GM12878 (cell line): ENCODE data around the gene ARHGAP15. TPM values are rescaled to one million over a fixed set of nuclear protein-coding genes. Genes with fewer than 3 reads are reported as not detected.

Source experiments
- ATAC-seq: fragments of 200-7000 bp; cut with Tn5 transposase; 3 replicates; pipeline ENCODE4 v1.9.1; 2020; ENCODE audit warnings: mild to moderate bottlenecking, moderate library complexity
- BruUV-seq: library from RNA; stranded (reverse); fragments of 400-500 nt; replicated peaks from 2 replicates; lab custom pipeline; 2021; lab: Mats Ljungman, UMichigan
- CTCF ChIA-PET: fragments of 300-600 bp; sonication (Branson Sonifier 250); formaldehyde crosslinking; extraction: SDS; loops from one replicate; lab custom pipeline; 2021; ENCODE audit warnings: inconsistent platforms; lab: Yijun Ruan, JAX
- POLR2A ChIA-PET: fragments of 350-600 bp; formaldehyde crosslinking; extraction: SDS; loops from one replicate; lab custom pipeline; 2021; ENCODE audit warnings: inconsistent platforms; lab: Charles Lee
- RAD21 ChIA-PET: fragments of 300-600 bp; sonication (Branson Sonifier 250); formaldehyde crosslinking; loops from one replicate; lab custom pipeline; 2023; ENCODE audit warnings: antibody characterized with exemption; ENCODE audit not compliant: unreplicated experiment; lab: Charles Lee
- SMC1A ChIA-PET: fragments of 300-600 bp; sonication (Branson Sonifier 250); formaldehyde crosslinking; loops from one replicate; lab custom pipeline; 2023; ENCODE audit not compliant: unreplicated experiment, uncharacterized antibody; lab: Charles Lee
- DNase-seq: peaks from one replicate; pipeline ENCODE4 v3.0.0-alpha.2; 2011; ENCODE audit warnings: low read depth, low spot score
- FAIRE-seq: peaks from 3 replicates; lab custom pipeline; 2011; peaks lifted over from hg19 to GRCh38; lab: Jason Lieb, UNC
- H2AFZ ChIP-seq: 2 replicates; pipeline ENCODE4 v1.6.0; 2011; ENCODE audit warnings: low read depth, low read length, control low read depth; ENCODE audit not compliant: control insufficient read depth
- H3K27ac ChIP-seq: 2 replicates; pipeline ENCODE4 v1.5.1; 2011; ENCODE audit warnings: control low read depth; ENCODE audit not compliant: control insufficient read depth, insufficient read depth
- H3K27me3 ChIP-seq, 2 experiments: replicated peaks in 1 of 2; 2 replicates each; pipeline versions ENCODE4 v1.6.0 to v1.6.1; 2011; ENCODE audit warnings: low read length in 1 of 2; ENCODE audit not compliant: control insufficient read depth in 2 of 2, insufficient read depth in 2 of 2
- H3K36me3 ChIP-seq, 2 experiments: 2 replicates each; pipeline ENCODE4 v1.5.1; 2011; ENCODE audit warnings: low read length in 1 of 2; ENCODE audit not compliant: control insufficient read depth in 2 of 2, insufficient read depth in 2 of 2
- H3K4me1 ChIP-seq: 2 replicates; pipeline ENCODE4 v1.6.1; 2011; ENCODE audit warnings: mild to moderate bottlenecking, low read length, moderate library complexity, mixed read lengths; ENCODE audit not compliant: control insufficient read depth, insufficient read depth
- H3K4me2 ChIP-seq: 2 replicates; pipeline ENCODE4 v1.6.0; 2011; ENCODE audit warnings: control low read depth; ENCODE audit not compliant: control insufficient read depth, insufficient read depth
- H3K4me3 ChIP-seq: fragments of 200-600 bp; sonication (generic); 2 replicates; pipeline ENCODE4 v1.5.1; 2016
- H3K79me2 ChIP-seq: 2 replicates; pipeline ENCODE4 v1.6.0; 2011; ENCODE audit warnings: low read length; ENCODE audit not compliant: control insufficient read depth, insufficient read depth
- H3K9ac ChIP-seq: 2 replicates; pipeline ENCODE4 v1.8.0; 2011; ENCODE audit warnings: low read length, control low read depth, mixed read lengths; ENCODE audit not compliant: control insufficient read depth, insufficient read depth
- H3K9me3 ChIP-seq: replicated peaks from 3 replicates; pipeline ENCODE4 v1.5.1; 2011; ENCODE audit warnings: mild to moderate bottlenecking, low read length; ENCODE audit not compliant: control insufficient read depth, insufficient read depth
- H4K20me1 ChIP-seq: 2 replicates; pipeline ENCODE4 v1.6.0; 2011; ENCODE audit not compliant: control insufficient read depth, insufficient read depth
- BMI1 ChIP-seq: fragments of 450-650 bp; IDR thresholded peaks from 2 replicates; pipeline ENCODE4 v1.6.1; 2016; ENCODE audit warnings: mild to moderate bottlenecking, moderate library complexity, borderline replicate concordance
- CHD4 ChIP-seq: fragments of 200-600 bp; sonication (generic); IDR thresholded peaks from 2 replicates; pipeline ENCODE4 v1.6.1; 2016; ENCODE audit warnings: mild to moderate bottlenecking
- HDAC6 ChIP-seq: fragments of 200-600 bp; sonication (generic); IDR thresholded peaks from one replicate; pipeline ENCODE4 v1.8.0; 2017; ENCODE audit warnings: antibody characterized with exemption; ENCODE audit not compliant: unreplicated experiment
- NR2C1 ChIP-seq: fragments of 450-650 bp; IDR thresholded peaks from 2 replicates; pipeline ENCODE4 v1.6.1; 2017; ENCODE audit warnings: antibody characterized with exemption, mild to moderate bottlenecking, moderate library complexity
- in situ Hi-C: fragments of 300-500 bp; cut with MboI; formaldehyde crosslinking; loops from 9 replicates; pipeline ENCODE4 v1.14.3; 2018; ENCODE audit warnings: mixed read lengths
- intact Hi-C: fragments of 100-400 bp; cut with micrococcal nuclease; formaldehyde crosslinking; loops from one replicate; pipeline ENCODE4 v1.14.2; 2022; ENCODE audit not compliant: unreplicated experiment
- polyA plus RNA-seq, 11 experiments: library from polyadenylated mRNA; depleted of rRNA in 4 of 11; unstranded in 6 of 11; stranded (reverse) in 5 of 11; fragments of >200 nt; fragmentation: Nextera tagmentation in 4 of 11; fragmentation: Illumina TruSeq in 1 of 11; extraction: Ambion mirVana in 4 of 11; extraction: Trizol in 1 of 11; gene quantifications; 1 replicate in 1 of 11; 2 replicates in 10 of 11; pipeline versions ENCODE4 v1.2.1 to v1.2.3, GENCODE V29; 2011 to 2016; ENCODE audit warnings: inconsistent platforms in 2 of 11, missing spikeins in 2 of 11, low read depth in 1 of 11
- total RNA-seq, 4 experiments: library from RNA; depleted of rRNA in 3 of 4; stranded (reverse); fragments of >200 nt in 3 of 4; fragmentation: Illumina TruSeq in 1 of 4; extraction: Trizol in 1 of 4; gene quantifications; 2 replicates each; pipeline versions ENCODE4 v1.2.1 to v1.2.3, GENCODE V29; 2013 to 2021
- TF ChIP-seq, protein P1 (sequence below): fragments of 450-650 bp; IDR thresholded peaks from 2 replicates; pipeline ENCODE4 v1.6.1; 2017; ENCODE audit warnings: low read depth, mild to moderate bottlenecking, moderate library complexity
- TF ChIP-seq, protein P2 (sequence below): IDR thresholded peaks from 2 replicates; pipeline ENCODE4 v1.6.1; 2011; ENCODE audit warnings: low read depth, mild to moderate bottlenecking, low read length, moderate library complexity, borderline replicate concordance; ENCODE audit errors: extremely low read depth

Gene ARHGAP15
- total and polyA plus RNA-seq, 10 of the 15 experiments (the other 5 are each of a cell fraction or from before 2014, with no cell fraction given), result 38.0 to 92.6 (median 66.7) TPM

DNA sequence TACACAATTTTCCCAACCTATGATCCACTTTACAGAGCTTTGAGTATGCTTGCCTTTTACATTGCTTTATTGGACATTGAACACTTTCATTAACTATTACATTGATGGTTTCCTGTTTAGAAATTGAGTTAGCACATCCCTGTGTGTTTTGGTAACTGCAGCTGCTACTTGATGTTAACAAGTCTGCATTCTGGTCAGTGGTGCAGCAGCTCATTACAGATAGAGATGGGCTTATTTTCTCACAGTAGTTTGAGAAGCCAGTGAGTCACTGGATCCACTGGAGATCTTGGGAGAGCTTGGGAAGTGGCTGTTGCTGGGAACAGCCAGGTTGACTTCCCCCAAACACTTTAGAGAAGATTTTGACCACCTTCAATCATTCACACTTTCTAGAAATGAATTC is 150.5 kb downstream of the ARHGAP15 start:
- ChIA-PET SMC1A (interaction anchor here (0.6 to 3.6 kb wide), 9 partner anchors 9 to 1352 kb away, joined by 3 to 17 read pairs (median 3); no protein-coding TSS in a partner anchor), RAD21 (interaction anchor here (1.2 to 1.6 kb wide), 2 partner anchors 21 to 169 kb away, joined by 3 to 5 read pairs; no protein-coding TSS in a partner anchor), POLR2A (interaction anchor here (0.6 kb wide), 1 partner anchor 98 kb away, joined by 3 read pairs; no protein-coding TSS in a partner anchor), CTCF (interaction anchor here (0.9 to 12.8 kb wide), 11 partner anchors 10 to 245 kb away, joined by 3 to 100 read pairs (median 5); no protein-coding TSS in a partner anchor)
- FAIRE-seq (no peak), ATAC-seq (no peak), DNase-seq (no peak)
- H3K27me3 ChIP-seq, result no peaks in the 10 kb centered on the region
- no peak overlapping the region for H3K4me3 ChIP-seq
- no TSS peak for BruUV-seq
- H3K79me2 ChIP-seq, result no peaks in the 10 kb centered on the region
- in situ Hi-C loops (no loop called here), intact Hi-C loops (no loop called here)
- no peaks in the 10 kb centered on the region for H3K4me1 ChIP-seq
- H3K27ac ChIP-seq, result no peak overlapping the region
- no peak overlapping the region for H2AFZ ChIP-seq
- no peak overlapping the region for H3K4me2 ChIP-seq
- no peaks in the 10 kb centered on the region for H3K36me3 ChIP-seq
- no peaks in the 10 kb centered on the region for H3K9me3 ChIP-seq
- no peaks in the 10 kb centered on the region for H4K20me1 ChIP-seq
- TF ChIP-seq CHD4, result no peak
- no peak for TF ChIP-seq NR2C1
- TF ChIP-seq, protein P1, sequence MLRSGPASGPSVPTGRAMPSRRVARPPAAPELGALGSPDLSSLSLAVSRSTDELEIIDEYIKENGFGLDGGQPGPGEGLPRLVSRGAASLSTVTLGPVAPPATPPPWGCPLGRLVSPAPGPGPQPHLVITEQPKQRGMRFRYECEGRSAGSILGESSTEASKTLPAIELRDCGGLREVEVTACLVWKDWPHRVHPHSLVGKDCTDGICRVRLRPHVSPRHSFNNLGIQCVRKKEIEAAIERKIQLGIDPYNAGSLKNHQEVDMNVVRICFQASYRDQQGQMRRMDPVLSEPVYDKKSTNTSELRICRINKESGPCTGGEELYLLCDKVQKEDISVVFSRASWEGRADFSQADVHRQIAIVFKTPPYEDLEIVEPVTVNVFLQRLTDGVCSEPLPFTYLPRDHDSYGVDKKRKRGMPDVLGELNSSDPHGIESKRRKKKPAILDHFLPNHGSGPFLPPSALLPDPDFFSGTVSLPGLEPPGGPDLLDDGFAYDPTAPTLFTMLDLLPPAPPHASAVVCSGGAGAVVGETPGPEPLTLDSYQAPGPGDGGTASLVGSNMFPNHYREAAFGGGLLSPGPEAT, result no peak
- TF ChIP-seq HDAC6, result no peak
- TF ChIP-seq, protein P2, sequence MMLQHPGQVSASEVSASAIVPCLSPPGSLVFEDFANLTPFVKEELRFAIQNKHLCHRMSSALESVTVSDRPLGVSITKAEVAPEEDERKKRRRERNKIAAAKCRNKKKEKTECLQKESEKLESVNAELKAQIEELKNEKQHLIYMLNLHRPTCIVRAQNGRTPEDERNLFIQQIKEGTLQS, result no peak
- no peak for TF ChIP-seq BMI1
- no peak overlapping the region for H3K9ac ChIP-seq
